ENCODE data around the gene DTYMK. TPM values are rescaled to one million over a fixed set of nuclear protein-coding genes. Genes with fewer than 3 reads are reported as not detected.

DTYMK gene
- total RNA-seq, result 24.2 TPM

GRCh38 chr2:241686650-241687425 is at the start of gene DTYMK:
DTYMK (minus strand) TSS chr2:241686815; CDS start chr2:241686783, 32 bp downstream.

GRCh38 chr2:241734467-241735208 is 48.0 kb upstream of the DTYMK start, which contains the start of gene D2HGDH:
D2HGDH (plus strand) TSS chr2:241734630; CDS start chr2:241735225, 595 bp downstream.

GRCh38 chr2:241701399-241702154 is 15.0 kb upstream of the DTYMK start, which contains the start of gene ING5:
ING5 (plus strand) TSS chr2:241702039; CDS start chr2:241702066, 27 bp downstream.

GRCh38 chr2:241637018-241637794 is 49.4 kb downstream of the DTYMK start, which contains the start of the genes ATG4B and THAP4:
ATG4B (plus strand) TSS chr2:241637693; CDS start chr2:241637715, 22 bp downstream.
THAP4 (minus strand) TSS chr2:241637158; CDS start chr2:241637017, 141 bp downstream.

Other genes with a start within 250 kb of the DTYMK start
- 242 TPM for gene STK25, start 178.2 kb downstream of the DTYMK start, total RNA-seq
- 17.0 TPM for gene BOK, start 128.1 kb downstream of the DTYMK start, total RNA-seq
- gene THAP4, start 49.7 kb downstream of the DTYMK start, total RNA-seq, result 23.9 TPM
- 112 TPM for gene ATG4B, start 49.1 kb downstream of the DTYMK start, total RNA-seq
- 56.8 TPM for gene ING5, start 15.2 kb upstream of the DTYMK start, total RNA-seq
- 27.2 TPM for gene D2HGDH, start 47.8 kb upstream of the DTYMK start, total RNA-seq
- gene GAL3ST2, start 90.0 kb upstream of the DTYMK start, total RNA-seq, result 0.71 TPM
- gene NEU4, start 122.4 kb upstream of the DTYMK start, total RNA-seq, result 0.66 TPM
- 0.16 TPM for gene PDCD1, start 172.1 kb upstream of the DTYMK start, total RNA-seq
- not detected for gene RTP5, start 182.9 kb upstream of the DTYMK start, total RNA-seq

All from camera-type eye (tissue), 1 donor.